NCI-H1092 treated with DMSO at 0.1 percent for 48 hours (cell line): ENCODE results near the gene MFF.

Experiments
- DNase-seq: peaks from one replicate; lab custom pipeline; 2025; lab: John Stamatoyannopoulos, UW

Gene MFF, protein sequence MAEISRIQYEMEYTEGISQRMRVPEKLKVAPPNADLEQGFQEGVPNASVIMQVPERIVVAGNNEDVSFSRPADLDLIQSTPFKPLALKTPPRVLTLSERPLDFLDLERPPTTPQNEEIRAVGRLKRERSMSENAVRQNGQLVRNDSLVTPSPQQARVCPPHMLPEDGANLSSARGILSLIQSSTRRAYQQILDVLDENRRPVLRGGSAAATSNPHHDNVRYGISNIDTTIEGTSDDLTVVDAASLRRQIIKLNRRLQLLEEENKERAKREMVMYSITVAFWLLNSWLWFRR

DNA sequence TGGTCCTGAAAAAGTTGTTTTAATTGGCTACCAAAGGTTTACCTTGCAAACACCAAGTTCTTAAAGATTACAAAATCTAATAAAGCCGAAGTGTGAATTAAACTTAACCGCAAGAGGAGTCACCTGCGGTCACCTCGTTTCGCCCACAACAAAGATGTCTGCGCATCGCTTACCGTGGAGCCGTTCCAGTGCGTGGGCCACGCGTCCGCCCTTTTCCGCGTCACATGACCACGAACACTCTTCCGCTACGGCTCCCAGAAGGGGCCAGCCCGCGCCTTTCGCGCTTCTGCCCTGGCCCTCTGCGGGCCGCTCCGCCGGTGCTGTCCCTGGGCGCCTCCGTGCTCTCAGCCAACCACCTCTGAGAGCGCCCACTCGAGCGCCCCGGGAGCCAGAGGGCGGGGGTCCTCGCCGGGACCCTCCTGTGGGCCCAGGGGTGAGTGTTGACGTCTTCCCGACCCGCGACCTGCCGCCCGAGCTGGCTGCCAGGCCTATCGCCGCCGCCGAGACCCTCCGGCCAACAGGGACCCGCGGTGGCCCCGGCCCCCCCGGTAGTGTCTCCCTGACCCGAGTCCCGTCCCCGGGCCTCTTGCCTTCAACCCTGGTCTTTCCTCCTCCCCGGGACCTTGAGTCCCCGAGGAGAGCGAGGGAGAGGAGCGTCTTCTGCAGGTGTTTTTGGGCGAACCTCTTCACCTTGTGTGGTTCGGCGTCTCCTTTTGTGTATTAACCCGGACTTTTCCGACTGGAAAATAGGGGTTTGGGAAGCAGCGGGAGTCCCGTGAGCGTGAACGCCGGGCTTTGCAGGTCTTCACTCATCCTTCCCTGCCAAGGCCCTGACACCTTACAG is at the start of gene MFF:
MFF (plus strand) TSS at position 257 of the 844 bp plus-strand sequence. CDS start 5,415 bp downstream, outside the sequence.
- DNase-seq, result peak; percentile 81

DNA sequence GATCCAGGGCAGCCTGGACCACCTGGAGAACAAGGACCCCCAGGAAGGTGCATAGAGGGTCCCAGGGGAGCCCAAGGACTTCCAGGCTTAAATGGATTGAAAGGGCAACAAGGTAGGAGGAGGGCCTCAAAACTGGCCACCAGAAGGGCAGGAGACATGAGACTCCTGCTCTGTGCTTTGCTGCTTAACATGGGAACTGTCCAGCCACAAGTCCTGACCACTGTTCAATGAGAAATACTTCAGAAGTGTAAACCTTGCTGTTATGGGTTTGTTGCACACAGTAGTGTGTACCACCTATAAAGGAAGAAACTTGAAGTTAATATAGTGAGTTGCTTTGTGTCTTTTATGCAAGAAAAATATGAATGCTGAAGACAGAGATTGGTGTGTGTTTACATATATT is 44.2 kb upstream of the MFF start:
- DNase-seq, result no peak

DNA sequence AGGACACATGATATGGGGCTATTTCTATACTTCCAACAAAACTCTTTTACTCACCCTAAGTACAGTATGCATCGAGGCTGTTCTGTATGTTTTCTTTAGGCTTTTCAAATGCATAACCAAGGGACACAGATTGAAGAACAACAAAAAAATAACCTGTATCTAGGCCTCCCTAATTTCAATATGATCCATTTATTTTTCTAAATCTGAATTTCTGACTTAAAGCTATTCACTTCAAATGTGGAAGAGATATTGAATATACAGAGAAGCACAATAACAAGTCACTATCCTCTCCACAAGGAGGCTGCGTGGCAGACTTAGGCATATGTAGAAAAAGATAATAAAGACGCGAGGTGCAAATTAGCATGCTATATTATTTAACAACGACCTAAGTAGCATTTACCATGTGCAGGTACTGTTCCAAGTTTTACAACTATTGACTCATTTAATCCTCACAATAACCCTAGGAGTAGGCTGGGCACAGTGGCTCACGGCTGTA is 39.3 kb upstream of the MFF start:
- DNase-seq, result no peak

DNA sequence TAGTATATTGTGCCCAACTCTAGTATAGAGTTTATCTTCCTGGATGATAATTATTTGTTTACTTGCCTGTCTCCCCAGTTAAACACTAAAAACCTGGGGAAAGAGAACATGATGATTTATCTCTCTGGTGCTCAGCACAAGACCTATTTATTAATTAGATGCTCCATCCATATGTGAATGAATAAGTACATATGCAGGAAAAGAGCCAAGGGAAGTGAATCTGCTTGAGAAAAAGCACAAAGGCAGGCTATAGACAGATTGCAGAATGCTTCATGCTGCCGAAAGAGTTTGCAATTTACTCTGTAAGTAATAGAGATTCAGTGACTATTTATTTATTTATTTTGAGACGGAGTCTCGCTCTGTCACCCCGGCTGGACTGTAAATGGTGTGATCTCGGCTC is 37.3 kb upstream of the MFF start:
- DNase-seq, result no peak

DNA sequence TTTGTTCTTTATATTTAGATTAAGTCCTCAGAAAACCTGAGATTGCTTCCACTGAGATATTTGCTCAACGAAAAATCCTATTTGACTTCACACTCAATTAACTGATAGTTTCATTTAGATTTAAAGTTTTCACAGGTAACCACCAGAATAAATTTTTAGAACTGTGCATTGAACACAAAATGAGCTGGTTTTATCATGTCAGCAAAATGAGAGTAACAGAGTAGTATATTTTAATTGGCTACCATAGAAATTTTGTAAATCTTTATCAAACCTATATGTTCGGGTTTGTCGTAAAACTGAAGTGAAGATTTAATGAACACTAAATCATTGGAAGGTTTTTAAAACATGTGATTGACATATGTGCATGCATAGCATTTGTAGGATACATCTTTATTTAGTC is 32.7 kb upstream of the MFF start:
- no peak for DNase-seq

DNA sequence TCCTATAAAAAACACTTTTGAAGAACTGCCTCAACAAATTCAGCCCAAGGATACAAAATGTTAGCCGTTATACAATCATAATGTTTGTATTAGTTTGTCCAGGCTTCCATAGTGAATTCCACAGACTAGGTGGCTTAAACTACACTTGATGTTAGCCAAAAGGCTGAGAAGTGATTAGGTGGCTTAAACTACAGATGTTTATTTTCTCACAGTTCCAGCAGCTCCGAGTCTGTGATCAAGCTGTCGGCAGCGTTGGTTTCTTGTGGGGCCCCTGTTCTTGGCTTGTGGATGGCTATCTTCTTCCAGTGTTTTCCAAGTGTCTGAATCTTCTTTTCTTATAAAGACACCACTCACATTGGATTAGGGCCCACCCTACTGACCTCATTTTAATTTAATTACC is 31.5 kb upstream of the MFF start:
- DNase-seq, result no peak

DNA sequence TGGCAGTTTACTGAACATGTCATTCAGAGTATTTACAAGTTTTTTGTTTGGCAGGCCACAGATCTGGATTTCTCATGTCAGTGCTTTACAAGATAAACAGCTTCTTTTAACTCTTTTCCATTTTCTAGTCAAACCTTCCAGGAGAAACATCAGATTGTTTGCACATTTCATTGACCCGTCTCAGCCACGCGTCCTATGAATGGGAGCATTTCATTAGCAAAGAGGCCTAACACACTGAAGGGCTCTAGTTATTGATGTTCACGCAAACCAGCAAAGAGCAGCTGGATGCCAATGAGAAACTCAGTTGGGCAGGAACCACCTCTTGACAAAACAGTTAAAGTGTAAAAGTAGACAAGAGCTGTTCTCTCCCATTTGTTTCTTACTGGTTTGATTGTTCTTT is 29.2 kb upstream of the MFF start:
- DNase-seq, result peak; percentile 1

DNA sequence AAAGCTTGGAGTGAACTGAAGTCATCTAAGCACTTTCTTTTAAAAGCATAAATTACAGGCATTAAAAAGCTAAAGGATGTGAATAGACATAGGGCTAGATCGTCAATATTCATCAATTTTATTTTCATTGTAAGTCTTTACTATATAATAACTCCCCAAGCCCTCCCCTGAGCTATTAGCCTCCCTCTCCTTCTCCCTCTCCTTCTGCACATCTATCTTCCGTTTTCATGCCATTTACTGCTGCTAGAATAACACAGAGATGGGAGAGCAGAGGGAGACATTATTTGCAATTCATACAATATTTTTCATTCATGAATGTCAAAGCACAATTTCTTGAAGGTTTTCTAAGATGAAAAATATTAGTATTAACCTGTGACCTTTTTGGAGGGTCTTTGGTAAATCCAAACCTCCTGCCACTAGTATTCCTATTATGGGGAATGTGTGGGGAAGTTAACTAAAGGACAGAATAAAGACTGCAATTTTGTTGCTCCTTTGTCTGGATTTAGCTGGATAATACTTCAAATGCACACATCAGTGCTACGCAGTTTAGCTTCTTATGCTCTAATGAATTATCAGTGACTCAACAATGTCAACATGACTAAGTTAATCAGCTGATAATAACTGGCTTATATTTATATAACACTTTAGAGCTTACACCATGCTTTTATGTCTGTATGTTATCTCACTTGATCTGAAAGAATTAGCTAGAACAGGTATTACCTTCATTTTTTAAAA is 28.2 kb upstream of the MFF start:
- no peak for DNase-seq

DNA sequence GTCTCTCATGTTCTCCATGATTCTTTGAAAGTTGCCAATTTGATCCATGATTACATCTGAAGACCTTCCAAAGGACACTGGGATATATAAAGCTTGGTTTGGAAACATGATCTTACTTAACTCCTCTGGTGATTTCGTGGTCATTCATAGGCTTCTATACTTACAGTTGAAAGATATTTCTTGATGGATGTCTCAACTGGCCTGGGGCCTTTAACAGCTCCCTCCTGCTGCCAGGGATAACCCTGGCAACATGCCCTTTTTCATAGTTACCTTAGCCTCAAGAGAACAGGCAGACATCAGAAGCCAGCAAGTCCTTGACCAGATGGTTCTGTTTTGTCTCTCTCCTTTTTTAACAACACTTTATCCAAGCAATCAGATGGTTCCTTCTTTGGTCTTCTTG is 23.5 kb upstream of the MFF start:
- no peak for DNase-seq

DNA sequence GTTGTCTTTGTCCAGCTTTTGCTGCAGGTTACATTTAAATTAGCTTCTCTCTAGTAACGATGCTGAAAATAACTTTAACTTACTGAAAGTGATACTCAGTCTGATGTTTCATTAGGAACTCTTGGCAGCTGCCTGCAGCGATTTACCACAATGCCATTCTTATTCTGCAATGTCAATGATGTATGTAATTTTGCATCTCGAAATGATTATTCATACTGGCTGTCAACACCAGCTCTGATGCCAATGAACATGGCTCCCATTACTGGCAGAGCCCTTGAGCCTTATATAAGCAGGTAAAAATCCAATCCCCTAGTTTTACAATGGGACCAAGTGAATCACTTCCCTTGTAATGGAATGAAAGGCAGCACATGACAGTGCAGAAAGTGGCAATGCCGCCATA is 16.3 kb upstream of the MFF start:
- no peak for DNase-seq

DNA sequence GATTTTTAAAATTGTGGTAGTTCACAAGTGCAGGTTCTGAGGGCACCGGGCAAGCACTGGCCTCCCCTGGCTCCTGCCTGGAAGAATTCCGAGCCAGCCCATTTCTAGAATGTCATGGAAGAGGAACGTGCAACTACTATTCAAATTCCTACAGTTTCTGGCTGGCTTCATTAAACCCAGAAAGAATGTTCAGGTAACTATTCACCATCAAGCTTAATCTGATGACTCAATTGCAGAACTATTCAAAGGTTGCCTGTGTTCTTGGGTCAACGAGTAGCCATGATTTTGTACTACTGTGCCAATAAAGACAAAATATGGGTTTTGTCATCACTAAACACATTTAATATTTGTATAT is 14.3 kb upstream of the MFF start:
- no peak for DNase-seq

DNA sequence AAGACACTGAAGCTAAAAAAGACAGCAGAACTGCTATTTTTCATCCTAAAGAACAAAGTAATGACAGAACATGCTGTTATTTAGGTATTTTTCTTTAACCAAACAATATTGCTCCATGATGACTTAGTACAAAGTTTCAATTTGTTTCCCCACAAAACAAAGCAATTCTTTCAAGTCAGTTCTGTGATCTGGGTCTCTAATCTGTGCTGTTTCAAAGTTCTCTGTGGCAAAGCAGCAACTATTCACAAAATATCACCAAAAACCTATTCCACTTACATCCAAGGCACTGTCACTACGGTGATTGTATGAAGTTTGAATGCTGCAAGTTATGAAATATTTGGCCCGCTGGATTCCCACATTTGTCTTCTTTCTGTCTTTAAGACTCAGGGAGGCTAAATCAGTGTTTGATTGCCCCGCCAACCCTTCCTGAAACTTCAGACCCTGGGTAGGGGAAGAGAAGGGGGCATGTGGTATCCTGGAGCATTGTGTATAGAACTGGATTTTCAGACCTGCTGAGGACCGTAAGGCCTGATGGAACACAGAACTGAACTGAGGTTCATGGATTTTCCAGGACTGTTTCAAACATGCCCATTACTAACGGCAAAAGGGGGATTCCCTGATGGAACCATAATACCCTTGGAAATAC is 13.1 kb upstream of the MFF start:
- no peak for DNase-seq

DNA sequence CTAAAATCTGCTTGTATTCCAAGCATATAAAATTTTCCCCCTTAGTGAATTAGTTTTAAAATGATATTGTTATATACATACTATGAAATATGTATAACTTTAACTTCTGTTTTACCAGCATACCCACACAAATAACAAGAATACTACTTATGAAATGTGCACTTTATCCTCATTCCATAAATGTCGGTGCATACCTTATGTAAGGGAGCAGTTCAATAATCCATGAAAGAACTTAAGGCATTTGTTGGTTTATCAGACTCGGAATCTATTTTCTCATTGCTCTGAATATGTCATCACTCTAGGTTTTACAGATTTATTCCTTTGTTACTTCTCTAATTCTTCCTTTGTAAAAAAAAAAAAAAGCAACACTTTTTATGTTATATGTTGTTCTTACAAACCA is 12.5 kb upstream of the MFF start:
- no peak for DNase-seq

DNA sequence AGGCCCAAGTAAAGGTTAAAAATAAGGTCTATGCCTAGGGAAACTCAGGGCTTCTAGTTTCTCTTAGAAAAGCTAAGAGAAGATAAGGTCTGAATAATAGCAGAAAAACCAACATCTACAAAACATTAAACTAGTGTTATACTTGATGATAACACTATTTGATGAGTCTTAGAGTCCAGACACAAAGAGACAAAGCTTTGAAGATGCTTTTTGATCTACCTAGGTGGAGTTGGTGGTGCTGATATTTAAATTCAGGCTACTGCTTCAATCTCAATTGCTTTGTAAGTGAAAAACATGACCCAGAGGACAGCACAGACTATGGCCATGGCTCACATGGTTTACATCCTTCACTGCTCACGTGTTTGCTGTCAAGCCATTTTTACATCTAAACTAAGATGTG is 11.7 kb upstream of the MFF start:
- DNase-seq, result no peak

DNA sequence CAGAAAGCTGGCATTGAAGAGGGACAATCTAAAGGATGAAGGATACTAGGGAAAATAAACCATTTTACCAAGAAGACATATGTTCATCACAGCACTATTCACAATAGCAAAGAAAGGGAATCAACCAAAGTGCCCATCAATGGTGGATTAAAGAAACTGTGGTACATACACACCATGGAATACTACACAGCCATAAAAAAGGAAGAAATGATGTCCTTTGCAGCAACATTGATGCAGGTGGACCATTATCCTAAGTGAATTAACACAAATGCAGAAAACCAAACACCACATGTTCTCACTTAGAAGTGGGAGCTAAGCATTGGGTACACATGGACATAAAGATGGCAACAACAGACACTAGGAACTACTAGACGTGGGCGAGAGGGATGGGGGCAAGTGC is 7.2 kb upstream of the MFF start:
- DNase-seq, result no peak

DNA sequence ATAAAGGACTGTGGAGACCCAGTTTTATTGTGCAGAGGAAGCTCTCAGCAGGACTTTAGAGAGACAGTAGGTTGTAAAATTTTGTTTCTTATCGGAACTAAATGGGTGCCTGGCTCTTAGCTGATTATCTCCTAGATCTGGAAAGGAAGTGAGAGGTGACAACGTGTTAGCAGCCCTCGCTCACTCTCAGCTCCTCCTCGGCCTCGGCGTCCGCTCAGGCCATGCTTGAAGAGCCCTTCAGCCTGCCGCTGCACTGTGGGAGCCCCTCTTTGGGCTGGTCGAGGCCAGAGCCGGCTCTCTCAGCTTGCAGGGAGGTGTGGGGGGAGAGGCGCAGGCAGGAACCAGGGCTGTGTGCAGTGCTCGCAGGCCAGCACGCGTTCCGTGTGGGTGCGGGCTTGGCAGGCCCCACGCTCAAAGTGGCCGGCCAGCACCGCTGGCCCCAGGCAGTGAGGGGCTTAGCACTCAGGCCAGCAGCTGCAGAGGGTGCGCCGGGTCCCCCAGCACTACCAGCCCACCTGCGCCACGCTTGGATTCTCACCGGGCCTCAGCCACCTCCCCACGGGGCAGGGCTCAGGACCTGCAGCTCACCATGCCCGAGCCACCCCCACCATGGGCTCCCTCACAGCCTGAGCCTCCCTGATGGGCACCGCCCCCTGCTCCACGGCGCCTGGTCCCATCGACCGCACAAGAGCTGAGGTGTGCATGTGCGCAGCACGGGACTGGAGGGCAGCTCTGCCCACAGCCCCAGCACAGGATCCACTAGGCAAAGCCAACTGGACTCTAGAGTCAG is 4.6 kb upstream of the MFF start:
- DNase-seq, result no peak

DNA sequence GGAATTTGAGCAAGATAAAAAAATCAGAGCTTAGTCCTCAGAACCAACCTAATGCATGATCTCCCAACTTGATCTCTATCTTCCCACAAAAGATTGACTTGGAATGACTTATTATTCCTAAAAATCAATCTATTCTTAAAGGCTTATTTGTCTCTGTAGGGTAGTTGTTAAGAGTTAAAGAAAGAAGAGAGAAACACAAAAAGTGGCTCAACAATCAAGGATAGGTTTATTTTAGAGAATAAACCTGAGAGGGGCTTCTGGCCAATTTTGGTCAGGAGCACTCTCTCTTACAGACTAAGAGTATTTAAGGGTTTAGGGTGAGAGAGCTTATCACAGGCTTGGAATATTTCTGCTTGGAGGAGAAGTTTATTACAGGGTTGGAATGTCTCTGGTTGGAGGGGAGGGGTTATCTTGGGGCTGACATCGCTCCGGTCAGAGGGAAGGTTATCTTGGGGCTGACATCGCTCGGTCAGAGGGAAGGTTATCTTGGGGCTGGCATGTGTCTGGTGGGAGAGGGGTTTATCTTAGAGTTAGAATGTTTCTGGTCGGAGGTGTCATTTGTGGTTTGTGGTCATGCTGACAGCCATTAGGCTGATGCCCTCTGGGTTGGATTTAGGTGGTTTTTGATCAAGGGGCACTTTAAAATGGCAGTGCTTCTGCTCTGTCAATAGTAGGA is 2.4 kb upstream of the MFF start:
- no peak for DNase-seq

DNA sequence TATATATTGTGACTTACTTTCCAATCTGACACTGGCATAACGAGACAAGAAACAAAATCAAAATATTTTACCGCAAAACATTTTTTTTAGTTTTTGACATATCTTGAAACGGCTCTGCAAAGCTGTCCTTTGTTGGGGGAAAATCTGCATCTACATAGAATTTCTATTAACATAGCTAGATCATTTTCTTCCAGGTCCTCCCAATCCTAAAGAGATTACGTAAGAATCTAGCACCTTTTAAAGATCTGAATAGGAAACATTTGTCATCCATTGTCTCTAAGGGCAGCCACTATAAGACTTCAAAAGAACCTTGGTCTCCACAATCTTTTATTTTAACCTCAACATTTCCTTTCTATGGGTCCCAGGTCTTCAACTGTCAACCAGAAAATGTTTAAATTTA is 1.2 kb upstream of the MFF start:
- DNase-seq, result no peak

DNA sequence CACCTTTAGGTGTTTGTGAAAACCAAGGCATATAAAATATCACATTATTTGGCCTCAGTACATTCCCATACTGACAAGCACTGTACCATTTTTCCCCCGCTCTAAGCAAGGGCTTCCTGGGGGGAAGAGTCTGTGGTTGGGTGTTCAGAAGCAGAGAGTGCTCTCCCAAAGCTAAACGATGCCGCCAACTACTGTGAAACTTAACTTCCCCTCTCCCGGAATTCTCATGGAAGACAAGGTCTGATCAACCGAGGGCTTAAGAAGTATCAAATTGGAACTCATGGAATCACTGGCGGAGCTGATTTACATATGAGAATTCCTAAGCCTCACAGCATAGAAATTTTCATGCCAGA is 433 bp upstream of the MFF start:
- DNase-seq, result no peak

DNA sequence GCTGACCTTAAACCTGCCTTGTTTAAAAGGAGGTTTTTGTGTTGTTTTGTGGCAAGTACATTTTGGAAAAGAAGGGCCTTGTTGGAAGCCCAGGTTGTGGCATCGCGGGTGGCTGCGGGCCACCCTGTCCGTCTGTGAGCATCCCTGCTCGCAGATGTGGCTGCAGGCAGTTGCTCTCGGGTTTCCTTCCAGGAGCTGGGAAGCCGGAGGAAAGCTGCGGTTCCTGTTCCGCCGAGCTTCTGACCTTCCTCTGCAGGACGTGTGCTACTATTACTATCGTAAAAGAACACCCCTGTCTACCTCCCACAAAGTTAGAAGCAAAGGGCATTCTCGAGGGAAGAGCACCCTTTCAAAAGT is 766 bp downstream of the MFF start:
- no peak for DNase-seq

DNA sequence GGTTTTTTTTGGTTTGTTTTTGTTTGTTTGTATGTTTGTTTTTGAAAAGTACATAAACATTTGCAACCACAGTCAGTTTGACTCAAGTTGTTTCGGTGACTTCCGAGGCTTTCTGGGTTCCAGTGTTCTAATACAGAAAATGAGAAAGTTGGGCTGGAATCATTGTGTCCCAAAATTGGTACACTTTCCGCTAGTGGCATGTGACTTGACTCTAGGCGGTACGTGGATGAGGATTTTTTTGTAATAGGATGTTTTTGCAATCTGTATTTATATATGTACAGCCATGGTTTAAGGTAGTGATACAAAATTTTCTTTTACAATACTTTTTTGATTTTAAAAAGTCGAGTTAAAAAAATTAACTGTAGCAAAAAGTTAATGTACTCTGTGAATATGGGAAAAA is 1.7 kb downstream of the MFF start:
- DNase-seq, result no peak
